Progenitor cell of endocrine pancreas (in vitro differentiated cells): ENCODE measurements around the gene ILKAP. TPM values are rescaled to one million over a fixed set of nuclear protein-coding genes. Genes with fewer than 3 reads are reported as not detected.

Experiments
- DNase-seq: peaks from one replicate; pipeline ENCODE4 v3.0.0; 2021; ENCODE audit warnings: low spot score; ENCODE audit not compliant: unreplicated experiment
- H3K27ac Mint-ChIP-seq: 2 replicates; pipeline ENCODE4 v1.8.0; 2021; ENCODE audit warnings: mild to moderate bottlenecking, moderate library complexity, mixed read lengths
- H3K27me3 Mint-ChIP-seq: 2 replicates; pipeline ENCODE4 v1.8.0; 2021; ENCODE audit warnings: mixed read lengths
- H3K36me3 Mint-ChIP-seq: 2 replicates; pipeline ENCODE4 v1.8.0; 2022; ENCODE audit warnings: mixed read lengths; ENCODE audit not compliant: insufficient read depth
- H3K4me1 Mint-ChIP-seq: 2 replicates; pipeline ENCODE4 v1.8.0; 2021; ENCODE audit warnings: low read depth, mixed read lengths
- H3K4me3 Mint-ChIP-seq: 2 replicates; pipeline ENCODE4 v1.8.0; 2021; ENCODE audit warnings: low read depth, mild to moderate bottlenecking, moderate library complexity, mixed read lengths
- H3K9me3 Mint-ChIP-seq: 2 replicates; pipeline ENCODE4 v1.8.0; 2021; ENCODE audit warnings: low read depth, mixed read lengths
- CTCF ChIP-seq: fragments of 200-600 bp; sonication (generic); IDR thresholded peaks from one replicate; pipeline ENCODE4 v1.5.0; 2021; ENCODE audit warnings: antibody characterized with exemption, mild to moderate bottlenecking; ENCODE audit not compliant: unreplicated experiment
- total RNA-seq: library from RNA; stranded (reverse); gene quantifications from 2 replicates; pipeline ENCODE4 v1.2.1, GENCODE V29; 2021

The ILKAP gene
- total RNA-seq, 1 donor from 2014 or later: 56.3 TPM

GRCh38 chr2:238166391-238167343 lies 36.8 kb downstream of the ILKAP start:
- Mint-ChIP-seq H3K9me3 (no peaks in the 10 kb centered on the region), H3K4me1 (no peaks in the 10 kb centered on the region), H3K4me3 (no peak overlapping the region), H3K36me3 (peaks cover 9% of the 10 kb centered on the region), H3K27ac (no peak overlapping the region), H3K27me3 (peaks cover 32% of the 10 kb centered on the region)
- TF ChIP-seq CTCF: no peak
- no peak for DNase-seq

GRCh38 chr2:238165288-238165921 lies 38.1 kb downstream of the ILKAP start:
- Mint-ChIP-seq H3K27me3 (peaks cover 39% of the 10 kb centered on the region), H3K4me3 (no peak overlapping the region), H3K36me3 (peaks cover 5% of the 10 kb centered on the region), H3K27ac (no peak overlapping the region), H3K4me1 (no peaks in the 10 kb centered on the region), H3K9me3 (no peaks in the 10 kb centered on the region)
- TF ChIP-seq CTCF: no peak
- DNase-seq: no peak

GRCh38 chr2:238164906-238165287 lies 38.6 kb downstream of the ILKAP start:
- Mint-ChIP-seq H3K4me3 (peak overlapping the region; percentile 26), H3K4me1 (no peaks in the 10 kb centered on the region), H3K27me3 (peaks cover 43% of the 10 kb centered on the region), H3K27ac (no peak overlapping the region), H3K9me3 (no peaks in the 10 kb centered on the region), H3K36me3 (peaks cover 5% of the 10 kb centered on the region)
- DNase-seq: no peak
- TF ChIP-seq CTCF: no peak

- Mint-ChIP-seq H3K4me3 (no peak overlapping the region), H3K27me3 (peaks cover 51% of the 10 kb centered on the region), H3K9me3 (no peaks in the 10 kb centered on the region), H3K36me3 (peaks cover 5% of the 10 kb centered on the region), H3K27ac (no peak overlapping the region), H3K4me1 (peaks cover 3% of the 10 kb centered on the region)
- no peak for DNase-seq
- no peak for TF ChIP-seq CTCF
These were observed 39.9 kb downstream of the ILKAP start for GRCh38 chr2:238163481-238164198.

GRCh38 chr2:238162846-238163441 lies 40.6 kb downstream of the ILKAP start:
- Mint-ChIP-seq H3K36me3 (peaks cover 5% of the 10 kb centered on the region), H3K27ac (no peak overlapping the region), H3K4me3 (no peak overlapping the region), H3K27me3 (peaks cover 51% of the 10 kb centered on the region), H3K4me1 (peaks cover 3% of the 10 kb centered on the region), H3K9me3 (no peaks in the 10 kb centered on the region)
- TF ChIP-seq CTCF: no peak
- DNase-seq: no peak
